ENCODE data around the gene DEAF1. TPM values are rescaled to one million over a fixed set of nuclear protein-coding genes. Genes with fewer than 3 reads are reported as not detected.
"Not testable (repeated sequence)": the region's sequence is repeated elsewhere in the genome, so short reads cannot be mapped to it uniquely, and the experiment has no call there.

The DEAF1 gene, protein sequence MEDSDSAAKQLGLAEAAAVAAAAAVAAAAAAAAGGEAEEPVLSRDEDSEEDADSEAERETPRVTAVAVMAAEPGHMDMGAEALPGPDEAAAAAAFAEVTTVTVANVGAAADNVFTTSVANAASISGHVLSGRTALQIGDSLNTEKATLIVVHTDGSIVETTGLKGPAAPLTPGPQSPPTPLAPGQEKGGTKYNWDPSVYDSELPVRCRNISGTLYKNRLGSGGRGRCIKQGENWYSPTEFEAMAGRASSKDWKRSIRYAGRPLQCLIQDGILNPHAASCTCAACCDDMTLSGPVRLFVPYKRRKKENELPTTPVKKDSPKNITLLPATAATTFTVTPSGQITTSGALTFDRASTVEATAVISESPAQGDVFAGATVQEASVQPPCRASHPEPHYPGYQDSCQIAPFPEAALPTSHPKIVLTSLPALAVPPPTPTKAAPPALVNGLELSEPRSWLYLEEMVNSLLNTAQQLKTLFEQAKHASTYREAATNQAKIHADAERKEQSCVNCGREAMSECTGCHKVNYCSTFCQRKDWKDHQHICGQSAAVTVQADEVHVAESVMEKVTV
- total RNA-seq, result 10 to 100 TPM; 39.0 to 40.1 TPM

GRCh38 chr11:694563-695287 is at the start of gene DEAF1:
DEAF1 (minus strand) TSS chr11:695222; CDS start chr11:695047, 175 bp downstream.
- peaks cover 57% of the 10 kb centered on the region for H3K4me1 Mint-ChIP-seq
- H3K27ac Mint-ChIP-seq, result peak within 1 kb of the TSS; percentile 93
- H3K27me3 Mint-ChIP-seq, result no peaks in the 10 kb centered on the region
- H3K9me3 Mint-ChIP-seq (ENCODE audit: low read depth), result no peaks in the 10 kb centered on the region
- DNase-seq (peak; percentile 99), ATAC-seq (peak; percentile 86)
- peaks cover 2% of the 10 kb centered on the region for H3K36me3 Mint-ChIP-seq
- H3K4me3 Mint-ChIP-seq, result peak within 1 kb of the TSS; percentile 84
- CTCF ChIA-PET, result interaction anchor here (0.9 to 4.8 kb wide), 5 partner anchors 18 to 139 kb away, joined by 3 to 104 read pairs (median 4); partner anchors contain the start of gene RPLP2

GRCh38 chr11:742571-743201 is 47.7 kb upstream of the DEAF1 start:
- H3K27me3 Mint-ChIP-seq, result peaks cover 15% of the 10 kb centered on the region
- CTCF ChIA-PET, result interaction anchor here (1.5 to 7.9 kb wide), 3 partner anchors 15 to 188 kb away, joined by 3 to 46 read pairs (median 3); no protein-coding TSS in a partner anchor
- no peak for ATAC-seq

DNA sequence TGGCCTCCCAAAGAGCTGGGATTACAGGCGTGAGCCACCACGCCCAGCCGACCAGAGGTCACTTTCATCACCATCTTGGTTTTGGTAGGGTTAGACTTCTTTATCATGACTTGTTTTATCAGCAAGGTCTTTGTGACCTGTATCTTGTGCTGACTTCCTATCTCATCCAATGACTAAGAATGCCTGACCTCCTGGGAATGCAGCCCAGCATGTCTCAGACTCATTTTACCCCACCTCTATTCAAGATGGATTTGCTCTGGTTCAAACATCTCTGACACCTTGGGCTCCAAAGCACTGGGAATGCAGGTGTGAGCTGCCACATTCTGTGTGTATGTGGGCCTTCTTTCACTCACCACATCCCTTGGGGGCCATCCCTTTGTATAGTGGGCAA is 47.1 kb upstream of the DEAF1 start:
- Mint-ChIP-seq H3K4me3 (no peak overlapping the region), H3K27ac (no peak overlapping the region), H3K4me1 (peaks cover 14% of the 10 kb centered on the region), H3K27me3 (peaks cover 21% of the 10 kb centered on the region), H3K36me3 (no peaks in the 10 kb centered on the region), H3K9me3 (ENCODE audit: low read depth) (no peaks in the 10 kb centered on the region)
- DNase-seq (no peak), ATAC-seq (no peak)
- CTCF ChIA-PET, result interaction anchor here (1.5 to 7.9 kb wide), 5 partner anchors 11 to 188 kb away, joined by 3 to 46 read pairs (median 4); no protein-coding TSS in a partner anchor

More at GRCh38 chr11:742571-743201, 47.7 kb upstream of the DEAF1 start:
- DNase-seq, result no peak
- no peak overlapping the region for H3K27ac Mint-ChIP-seq
- H3K4me3 Mint-ChIP-seq, result no peak overlapping the region
- peaks cover 8% of the 10 kb centered on the region for H3K4me1 Mint-ChIP-seq
- no peaks in the 10 kb centered on the region for H3K9me3 Mint-ChIP-seq (ENCODE audit: low read depth)
- H3K36me3 Mint-ChIP-seq, result no peaks in the 10 kb centered on the region

DNA sequence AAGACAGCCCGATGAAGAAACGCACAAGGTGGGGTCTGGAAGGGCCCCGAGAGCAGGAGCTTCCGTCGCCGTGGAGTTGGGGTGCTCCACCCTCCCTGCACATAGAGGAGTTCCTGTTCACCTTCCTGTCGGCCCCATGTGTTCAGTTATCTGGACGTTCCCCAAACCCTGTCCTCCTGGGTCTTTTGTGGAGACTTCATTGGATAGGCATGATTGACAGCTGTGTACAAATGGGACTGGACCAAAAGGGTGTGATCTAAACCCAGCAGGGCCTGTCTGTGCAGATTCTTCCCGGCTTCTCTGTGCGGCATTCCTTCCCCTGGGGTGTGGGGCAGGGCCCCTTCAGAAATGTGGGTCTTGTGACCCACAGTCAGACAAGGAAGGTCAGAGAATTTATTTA is 42.9 kb upstream of the DEAF1 start:
- not testable (repeated sequence) for H3K9me3 Mint-ChIP-seq (ENCODE audit: low read depth); H3K36me3 Mint-ChIP-seq; DNase-seq
- peaks cover 22% of the 10 kb centered on the region for H3K27me3 Mint-ChIP-seq
- peak overlapping the region; percentile 10 for H3K4me3 Mint-ChIP-seq
- ATAC-seq, result peak; percentile 59
- peaks cover 15% of the 10 kb centered on the region for H3K4me1 Mint-ChIP-seq
- peak overlapping the region; percentile 36 for H3K27ac Mint-ChIP-seq
- CTCF ChIA-PET, result interaction anchor here (0.7 to 5.4 kb wide), 5 partner anchors 9 to 66 kb away, joined by 3 to 30 read pairs (median 3); partner anchors contain the start of gene TALDO1

DNA sequence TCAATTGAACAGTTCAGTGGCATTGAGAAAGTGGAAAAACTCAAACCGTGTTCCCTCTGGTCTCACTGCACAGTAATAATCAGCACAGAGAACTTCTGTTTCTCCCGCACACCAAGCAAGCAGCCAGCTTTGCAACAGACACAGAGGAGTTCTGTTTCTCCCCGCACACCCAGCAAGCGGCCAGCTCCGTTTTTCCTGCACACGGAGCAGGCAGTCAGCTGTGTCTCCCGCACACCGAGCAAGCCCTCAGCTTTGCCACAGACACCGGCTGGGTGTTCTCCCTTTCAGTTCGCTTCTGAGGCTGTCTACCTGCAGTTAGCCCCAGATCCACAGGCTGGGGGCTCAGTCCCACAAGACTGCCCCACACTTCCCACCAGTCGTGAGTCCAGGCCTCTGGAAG is 42.3 kb upstream of the DEAF1 start:
- peaks cover 15% of the 10 kb centered on the region for H3K4me1 Mint-ChIP-seq
- H3K27ac Mint-ChIP-seq, result no peak overlapping the region
- H3K27me3 Mint-ChIP-seq, result peaks cover 22% of the 10 kb centered on the region
- DNase-seq (no peak), ATAC-seq (peak; percentile 28)
- CTCF ChIA-PET, result interaction anchor here (0.7 to 5.4 kb wide), 4 partner anchors 10 to 382 kb away, joined by 3 to 30 read pairs (median 8); partner anchors contain the start of gene TALDO1
- H3K4me3 Mint-ChIP-seq, result peak overlapping the region; percentile 10
- no peaks in the 10 kb centered on the region for H3K9me3 Mint-ChIP-seq (ENCODE audit: low read depth)
- H3K36me3 Mint-ChIP-seq, result peaks cover 2% of the 10 kb centered on the region

DNA sequence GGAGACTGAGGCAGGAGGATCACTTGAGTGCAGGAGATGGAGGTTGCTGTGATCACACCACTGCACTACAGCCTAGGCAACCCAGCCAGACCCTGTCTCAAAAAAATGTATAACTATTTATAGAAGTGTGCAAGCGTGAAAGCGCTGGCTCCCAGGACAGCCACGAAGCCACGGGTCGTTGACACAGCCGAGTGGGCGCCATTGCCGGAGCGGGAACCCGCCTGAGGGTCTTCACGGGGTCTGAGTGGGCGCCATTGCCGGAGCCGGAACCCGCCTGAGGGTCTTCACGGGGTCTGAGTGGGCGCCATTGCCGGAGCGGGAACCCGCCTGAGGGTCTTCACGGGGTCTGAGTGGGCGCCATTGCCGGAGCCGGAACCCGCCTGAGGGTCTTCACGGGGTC is 39.5 kb upstream of the DEAF1 start:
- Mint-ChIP-seq H3K4me1 (peaks cover 15% of the 10 kb centered on the region), H3K27me3 (peaks cover 22% of the 10 kb centered on the region)
- H3K9me3 Mint-ChIP-seq (ENCODE audit: low read depth); H3K27ac Mint-ChIP-seq; H3K36me3 Mint-ChIP-seq; ATAC-seq; H3K4me3 Mint-ChIP-seq; DNase-seq: not testable (repeated sequence)
- CTCF ChIA-PET, result interaction anchor here (1.6 kb wide), 1 partner anchor 12 kb away, joined by 4 read pairs; no protein-coding TSS in a partner anchor

- DNase-seq (no peak), ATAC-seq (no peak)
- CTCF ChIA-PET, result interaction anchor here (0.6 to 1.6 kb wide), 2 partner anchors 11 to 73 kb away, joined by 3 to 4 read pairs; no protein-coding TSS in a partner anchor
- Mint-ChIP-seq H3K36me3 (peaks cover 2% of the 10 kb centered on the region), H3K4me1 (peaks cover 15% of the 10 kb centered on the region), H3K27me3 (peaks cover 11% of the 10 kb centered on the region), H3K9me3 (ENCODE audit: low read depth) (no peaks in the 10 kb centered on the region), H3K27ac (no peak overlapping the region), H3K4me3 (no peak overlapping the region)
These were observed 38.0 kb upstream of the DEAF1 start for GRCh38 chr11:733072-733471.

DNA sequence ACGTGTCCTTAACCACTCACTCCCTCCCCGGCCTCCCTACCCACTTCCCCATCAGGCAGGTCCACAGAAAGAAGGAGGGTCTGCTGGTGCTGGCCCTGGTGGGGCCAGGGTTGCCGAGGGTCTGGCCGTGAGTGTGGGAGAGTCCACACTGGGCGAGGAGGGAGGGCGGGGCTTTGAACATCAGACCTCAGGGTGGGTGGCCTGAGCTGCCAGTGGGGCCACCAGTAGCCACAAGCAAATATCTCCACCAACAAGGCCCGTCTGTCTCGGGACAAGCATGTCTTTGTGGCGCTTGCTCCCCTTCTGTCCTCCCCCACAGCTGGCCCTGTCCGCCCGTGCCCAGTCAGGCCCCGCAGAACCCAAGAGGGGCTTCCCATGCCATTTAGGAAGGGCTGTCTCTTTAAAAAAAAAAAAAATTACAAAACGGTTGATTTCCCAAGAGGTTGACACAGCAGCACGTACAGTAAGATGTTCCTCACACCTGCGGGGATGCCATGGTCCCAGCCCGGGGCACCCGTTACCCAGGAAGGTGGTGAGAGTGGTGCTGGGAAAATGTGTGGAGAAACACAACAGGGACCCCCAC is 34.6 kb upstream of the DEAF1 start:
- H3K36me3 Mint-ChIP-seq, result no peaks in the 10 kb centered on the region
- H3K4me3 Mint-ChIP-seq, result no peak overlapping the region
- no peak for ATAC-seq
- DNase-seq, result no peak
- H3K27ac Mint-ChIP-seq, result no peak overlapping the region
- CTCF ChIA-PET, result interaction anchor here (0.8 to 8.8 kb wide), 6 partner anchors 9 to 175 kb away, joined by 3 to 104 read pairs (median 17); partner anchors contain the start of genes DEAF1, GATD1, TALDO1 and TMEM80
- peaks cover 3% of the 10 kb centered on the region for H3K27me3 Mint-ChIP-seq
- no peaks in the 10 kb centered on the region for H3K9me3 Mint-ChIP-seq (ENCODE audit: low read depth)
- H3K4me1 Mint-ChIP-seq, result peaks cover 10% of the 10 kb centered on the region

DNA sequence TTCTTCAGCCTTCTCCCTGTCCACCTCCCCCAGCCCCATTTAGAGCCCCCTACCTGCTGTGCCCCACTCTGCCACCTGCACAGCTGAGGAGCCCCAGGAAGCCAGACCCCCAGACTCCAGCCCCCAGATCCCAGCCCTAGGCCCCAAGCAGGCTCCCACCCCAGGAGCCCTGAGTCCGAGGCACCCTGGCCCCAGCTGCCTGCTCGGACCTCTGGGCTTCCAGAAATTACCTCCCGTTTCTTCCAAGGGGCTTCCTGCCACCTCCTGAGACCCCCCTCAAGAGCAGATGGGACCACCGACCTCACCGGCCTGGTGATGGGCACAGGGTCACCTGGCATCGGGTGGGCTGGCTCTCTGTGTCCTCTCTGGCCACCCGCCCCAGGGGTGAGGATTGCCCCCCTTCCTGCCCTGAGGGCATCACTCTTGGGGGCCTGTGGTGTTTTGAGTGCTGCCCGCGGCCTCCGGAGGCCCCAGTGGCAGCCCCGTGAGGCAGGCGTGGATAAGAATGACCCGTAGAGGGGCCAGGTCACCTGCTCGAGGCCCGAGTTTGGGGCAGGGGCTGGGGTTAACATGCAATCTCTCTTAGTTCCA is 34.0 kb upstream of the DEAF1 start:
- Mint-ChIP-seq H3K4me3 (no peak overlapping the region), H3K4me1 (peaks cover 10% of the 10 kb centered on the region), H3K36me3 (no peaks in the 10 kb centered on the region), H3K27me3 (peaks cover 3% of the 10 kb centered on the region), H3K9me3 (ENCODE audit: low read depth) (no peaks in the 10 kb centered on the region), H3K27ac (no peak overlapping the region)
- CTCF ChIA-PET, result interaction anchor here (0.8 to 10.1 kb wide), 8 partner anchors 10 to 194 kb away, joined by 3 to 150 read pairs (median 20); partner anchors contain the start of genes DEAF1, HRAS, TALDO1 and TMEM80
- ATAC-seq (no peak), DNase-seq (no peak)

DNA sequence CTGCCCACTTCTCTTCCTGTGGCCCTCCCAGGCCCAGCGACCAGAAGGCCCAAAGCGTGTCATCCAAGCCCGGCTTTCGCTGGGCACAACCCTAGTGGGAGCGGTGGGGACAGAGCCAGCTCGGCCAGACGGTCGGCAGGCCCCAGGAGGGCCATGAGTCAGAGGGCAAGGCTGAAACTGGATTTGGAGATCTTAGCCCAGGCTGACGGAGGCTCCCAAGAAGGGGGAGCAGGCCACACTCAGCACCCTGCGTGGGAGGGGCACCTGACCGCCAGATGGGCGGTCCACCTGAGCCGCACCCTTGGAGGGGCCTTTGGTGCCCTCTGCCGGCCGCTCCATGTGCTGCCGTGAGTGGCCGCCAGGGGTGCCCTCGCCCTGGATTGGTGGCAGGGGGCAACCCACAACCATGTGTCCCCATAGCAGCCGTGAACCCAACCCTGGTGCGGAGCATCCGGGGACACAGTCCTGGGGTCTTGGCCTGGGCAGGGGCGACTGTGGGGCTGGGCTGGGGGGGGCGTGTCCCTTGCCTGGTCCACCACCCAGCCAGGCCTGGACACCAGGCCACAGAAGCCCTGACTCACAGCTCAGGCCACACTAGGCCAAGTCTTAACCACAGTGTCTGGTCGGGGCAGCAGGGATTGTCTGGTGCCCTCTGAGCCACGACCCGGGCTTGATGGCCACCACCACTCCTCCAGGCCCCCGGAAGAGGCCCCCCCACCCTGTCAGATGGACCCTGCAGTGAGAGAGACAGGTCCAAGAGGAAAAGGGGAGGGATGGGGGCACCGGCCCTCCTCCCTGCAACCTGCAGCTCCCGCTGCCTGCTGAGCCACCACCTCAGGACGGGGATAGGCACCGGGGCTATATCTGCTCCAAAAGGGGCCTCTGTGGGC is 33.1 kb upstream of the DEAF1 start:
- DNase-seq (peak; percentile 87), ATAC-seq (peak; percentile 69)
- Mint-ChIP-seq H3K27ac (no peak overlapping the region), H3K4me3 (no peak overlapping the region), H3K36me3 (no peaks in the 10 kb centered on the region), H3K9me3 (ENCODE audit: low read depth) (no peaks in the 10 kb centered on the region), H3K27me3 (peaks cover 6% of the 10 kb centered on the region), H3K4me1 (peaks cover 14% of the 10 kb centered on the region)
- CTCF ChIA-PET, result interaction anchor here (0.8 to 10.1 kb wide), 17 partner anchors 11 to 193 kb away, joined by 3 to 150 read pairs (median 6); partner anchors contain the start of genes CEND1, DEAF1, HRAS and LMNTD2

DNA sequence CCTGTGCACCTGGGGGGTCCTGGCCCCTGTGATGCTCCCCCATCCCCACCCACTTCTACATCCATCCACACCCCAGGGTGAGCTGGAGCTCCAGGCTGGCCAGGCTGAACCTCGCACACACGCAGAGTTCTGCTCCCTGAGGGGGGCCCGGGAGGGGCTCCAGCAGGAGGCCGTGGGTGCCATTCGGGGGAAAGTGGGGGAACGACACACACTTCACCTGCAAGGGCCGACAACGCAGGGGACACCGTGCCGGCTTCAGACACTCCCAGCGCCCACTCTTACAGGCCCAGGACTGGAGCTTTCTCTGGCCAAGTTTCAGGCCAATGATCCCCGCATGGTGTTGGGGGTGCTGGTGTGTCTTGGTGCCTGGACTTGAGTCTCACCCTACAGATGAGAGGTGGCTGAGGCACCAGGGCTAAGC is 32.3 kb upstream of the DEAF1 start:
- H3K4me3 Mint-ChIP-seq, result no peak overlapping the region
- no peaks in the 10 kb centered on the region for H3K36me3 Mint-ChIP-seq
- CTCF ChIA-PET, result interaction anchor here (0.8 to 10.1 kb wide), 18 partner anchors 11 to 192 kb away, joined by 3 to 150 read pairs (median 5); partner anchors contain the start of genes CEND1, DEAF1, HRAS and LMNTD2
- H3K9me3 Mint-ChIP-seq (ENCODE audit: low read depth), result no peaks in the 10 kb centered on the region
- H3K27me3 Mint-ChIP-seq, result peaks cover 7% of the 10 kb centered on the region
- no peak overlapping the region for H3K27ac Mint-ChIP-seq
- ATAC-seq (no peak), DNase-seq (no peak)
- H3K4me1 Mint-ChIP-seq, result peaks cover 17% of the 10 kb centered on the region

Data from activated CD8-positive, alpha-beta memory T cell treated with anti-CD3 and anti-CD28 coated beads, Interleukin-2, amount 10 ng/mL, durations not matched to agents 7 days and 5 days (primary cell).